IMR-90 (cell line): ENCODE results near the gene TRMT13. TPM values are rescaled to one million over a fixed set of nuclear protein-coding genes. Genes with fewer than 3 reads are reported as not detected.

ENCODE experiments used
- ATAC-seq: fragments of 200-7000 bp; cut with Tn5 transposase; 2 replicates; pipeline ENCODE4 v1.9.1; 2020; ENCODE audit warnings: low read depth, mild to moderate bottlenecking, moderate library complexity
- BruUV-seq: library from RNA; stranded (reverse); fragments of 400-500 nt; replicated peaks from 2 replicates; lab custom pipeline; 2021; lab: Mats Ljungman, UMichigan
- CTCF ChIA-PET: fragments of 300-600 bp; formaldehyde crosslinking; extraction: SDS; loops from one replicate; lab custom pipeline; 2021; ENCODE audit warnings: antibody characterized with exemption; lab: Yijun Ruan, JAX
- POLR2A ChIA-PET: fragments of 300-600 bp; sonication (Branson Sonifier 250); formaldehyde crosslinking; loops from one replicate; lab custom pipeline; 2022; ENCODE audit warnings: antibody characterized with exemption; ENCODE audit not compliant: unreplicated experiment; lab: Charles Lee
- DNase-seq: peaks from one replicate; pipeline ENCODE4 v3.0.0; 2013
- H2AFZ ChIP-seq: replicated peaks from 2 replicates; pipeline ENCODE3; 2013; ENCODE audit warnings: low read length, mild to moderate bottlenecking; ENCODE audit not compliant: poor library complexity
- H2AK5ac ChIP-seq: 2 replicates; pipeline ENCODE4 v1.6.1; 2013; ENCODE audit warnings: low read depth, low read length, inconsistent platforms
- H2AK9ac ChIP-seq: replicated peaks from 2 replicates; pipeline ENCODE3; 2013; ENCODE audit warnings: mild to moderate bottlenecking, low read depth, low read length, moderate library complexity; ENCODE audit not compliant: poor library complexity
- H2BK120ac ChIP-seq: 2 replicates; pipeline ENCODE4 v1.6.1; 2013; ENCODE audit warnings: low read depth, low read length, inconsistent platforms
- H2BK15ac ChIP-seq: 3 replicates; pipeline ENCODE4 v1.6.1; 2013; ENCODE audit warnings: low read depth, low read length, inconsistent platforms
- H2BK20ac ChIP-seq: 2 replicates; pipeline ENCODE4 v1.6.1; 2013; ENCODE audit warnings: low read depth, mild to moderate bottlenecking, inconsistent platforms, low read length, moderate library complexity
- H2BK5ac ChIP-seq: 2 replicates; pipeline ENCODE4 v1.6.1; 2013; ENCODE audit warnings: mild to moderate bottlenecking, low read depth, low read length, inconsistent platforms; ENCODE audit not compliant: poor library complexity, severe bottlenecking
- H3K14ac ChIP-seq: replicated peaks from 2 replicates; pipeline ENCODE4 v1.6.1; 2013; ENCODE audit warnings: low read depth, low read length, inconsistent platforms
- H3K18ac ChIP-seq: 2 replicates; pipeline ENCODE4 v1.6.1; 2013; ENCODE audit warnings: low read depth, low read length, control low read depth
- H3K23ac ChIP-seq: 2 replicates; pipeline ENCODE4 v1.6.1; 2013; ENCODE audit warnings: low read depth, low read length, inconsistent platforms
- H3K27ac ChIP-seq: 2 replicates; pipeline ENCODE4 v1.5.1; 2013; ENCODE audit warnings: mild to moderate bottlenecking, control low read depth, low read length; ENCODE audit not compliant: insufficient read depth
- H3K27me3 ChIP-seq: 2 replicates; pipeline ENCODE4 v1.6.1; 2013; ENCODE audit warnings: low read length; ENCODE audit not compliant: control insufficient read depth, insufficient read depth
- H3K36me3 ChIP-seq: 2 replicates; pipeline ENCODE4 v1.6.1; 2013; ENCODE audit warnings: low read length, mixed read lengths; ENCODE audit not compliant: control insufficient read depth, insufficient read depth
- H3K4ac ChIP-seq: 2 replicates; pipeline ENCODE4 v1.6.1; 2013; ENCODE audit warnings: low read depth, low read length, inconsistent platforms
- H3K4me1 ChIP-seq: 2 replicates; pipeline ENCODE4 v1.6.1; 2013; ENCODE audit warnings: low read length, mixed read lengths; ENCODE audit not compliant: control insufficient read depth, insufficient read depth
- H3K4me2 ChIP-seq: 2 replicates; pipeline ENCODE4 v1.6.1; 2013; ENCODE audit warnings: low read depth, mild to moderate bottlenecking, control low read depth, low read length, moderate library complexity
- H3K4me3 ChIP-seq: 2 replicates; pipeline ENCODE4 v1.5.1; 2013; ENCODE audit warnings: low read depth, mild to moderate bottlenecking, control low read depth, low read length, moderate library complexity; ENCODE audit not compliant: insufficient read depth
- H3K56ac ChIP-seq: 2 replicates; pipeline ENCODE4 v1.6.1; 2013; ENCODE audit warnings: low read length, inconsistent platforms; ENCODE audit not compliant: insufficient read depth; ENCODE audit errors: extremely low read depth
- H3K79me1 ChIP-seq, 2 experiments: 2 replicates each; pipeline ENCODE4 v1.6.1; 2013; ENCODE audit warnings: low read length in 2 of 2, inconsistent platforms in 1 of 2, low read depth in 1 of 2
- H3K9ac ChIP-seq: 2 replicates; pipeline ENCODE4 v1.6.1; 2013; ENCODE audit warnings: low read depth, low read length, control low read depth
- H3K9me1 ChIP-seq: 2 replicates; pipeline ENCODE4 v1.6.1; 2013; ENCODE audit warnings: low read length, inconsistent platforms; ENCODE audit not compliant: insufficient read depth
- H3K9me3 ChIP-seq: 2 replicates; pipeline ENCODE4 v1.6.1; 2013; ENCODE audit warnings: low read length; ENCODE audit not compliant: control insufficient read depth, insufficient read depth
- H4K20me1 ChIP-seq: 2 replicates; pipeline ENCODE4 v1.6.1; 2013; ENCODE audit warnings: low read length, inconsistent platforms; ENCODE audit not compliant: insufficient read depth
- H4K5ac ChIP-seq: 2 replicates; pipeline ENCODE4 v1.6.1; 2013; ENCODE audit warnings: mild to moderate bottlenecking, low read depth, low read length, control low read depth
- H4K8ac ChIP-seq, 2 experiments: 2 replicates each; pipeline ENCODE4 v1.6.1; 2013; ENCODE audit warnings: low read depth in 2 of 2, low read length in 2 of 2, control low read depth in 1 of 2, inconsistent platforms in 1 of 2
- H4K91ac ChIP-seq: 2 replicates; pipeline ENCODE4 v1.6.1; 2013; ENCODE audit warnings: low read depth, low read length, inconsistent platforms; ENCODE audit not compliant: insufficient read depth
- BHLHE40 ChIP-seq: fragments of 150-350 bp; IDR thresholded peaks from 2 replicates; pipeline ENCODE4 v1.6.1; 2016; ENCODE audit warnings: mild to moderate bottlenecking, low read depth, low read length
- CEBPB ChIP-seq: IDR thresholded peaks from 2 replicates; pipeline ENCODE4 v1.6.1; 2012; ENCODE audit warnings: low read depth, low read length, improper control_type of control experiment
- CHD1 ChIP-seq: IDR thresholded peaks from 2 replicates; pipeline ENCODE4 v1.6.1; 2012; ENCODE audit warnings: low read depth, low read length, improper control_type of control experiment
- FOS ChIP-seq: fragments of 150-350 bp; IDR thresholded peaks from 2 replicates; pipeline ENCODE4 v1.6.1; 2016; ENCODE audit warnings: low read depth, low read length
- MAFK ChIP-seq: IDR thresholded peaks from 2 replicates; pipeline ENCODE4 v1.6.1; 2012; ENCODE audit warnings: low read depth, low read length, improper control_type of control experiment
- MAZ ChIP-seq: IDR thresholded peaks from 2 replicates; pipeline ENCODE4 v1.6.1; 2012; ENCODE audit warnings: low read depth, mild to moderate bottlenecking, low read length, improper control_type of control experiment, moderate library complexity, borderline replicate concordance
- MXI1 ChIP-seq: IDR thresholded peaks from 2 replicates; pipeline ENCODE4 v1.6.1; 2012; ENCODE audit warnings: low read depth, mild to moderate bottlenecking, low read length, moderate library complexity, borderline replicate concordance
- NFE2L2 ChIP-seq: fragments of 150-350 bp; IDR thresholded peaks from 2 replicates; pipeline ENCODE4 v1.6.1; 2016; ENCODE audit warnings: low read depth, mild to moderate bottlenecking, low read length
- POLR2A ChIP-seq: IDR thresholded peaks from 2 replicates; pipeline ENCODE4 v1.6.1; 2012; ENCODE audit warnings: mild to moderate bottlenecking, low read depth, low read length
- RAD21 ChIP-seq: IDR thresholded peaks from 2 replicates; pipeline ENCODE4 v1.6.1; 2012; ENCODE audit warnings: low read length, improper control_type of control experiment
- RCOR1 ChIP-seq: IDR thresholded peaks from 2 replicates; pipeline ENCODE4 v1.6.1; 2012; ENCODE audit warnings: mild to moderate bottlenecking, low read length, improper control_type of control experiment; ENCODE audit not compliant: insufficient replicate concordance
- RFX5 ChIP-seq: IDR thresholded peaks from 2 replicates; pipeline ENCODE4 v1.8.0; 2012; ENCODE audit warnings: low read depth, mild to moderate bottlenecking, low read length, moderate library complexity
- SMC3 ChIP-seq: fragments of 150-350 bp; IDR thresholded peaks from 2 replicates; pipeline ENCODE4 v1.6.1; 2016; ENCODE audit warnings: low read depth, mild to moderate bottlenecking, antibody characterized with exemption, low read length, moderate library complexity
- WGBS, 2 experiments: methylation state at CpG; one replicate each; pipeline versions ENCODE4 v1.1.5 to v1.1.7; 2013; ENCODE audit warnings: missing lambda C conversion rate in 2 of 2; ENCODE audit not compliant: insufficient read length in 1 of 2; ENCODE audit errors: extremely low coverage in 2 of 2; 5-methylcytosine and 5-hydroxymethylcytosine counted together
- dilution Hi-C: fragments of 300-500 bp; cut with HindIII; formaldehyde crosslinking; loops from one replicate; pipeline ENCODE4 v1.14.3; 2018; ENCODE audit warnings: low sequenced_read_pairs; ENCODE audit not compliant: unreplicated experiment
- in situ Hi-C: fragments of 300-500 bp; cut with MboI; formaldehyde crosslinking; loops from 3 replicates; pipeline ENCODE4 v1.14.3; 2019; ENCODE audit warnings: low sequenced_read_pairs, inconsistent platforms, mixed read lengths
- intact Hi-C: fragments of 100-400 bp; cut with micrococcal nuclease; formaldehyde crosslinking; loops from 2 replicates; pipeline ENCODE4 v1.10.0; 2022
- polyA plus RNA-seq, 3 experiments: library from polyadenylated mRNA; depleted of rRNA; stranded (reverse); fragments of >200 nt; gene quantifications; 2 replicates each; pipeline ENCODE4 v1.2.3, GENCODE V29; 2012; ENCODE audit warnings: low replicate concordance in 1 of 3
- total RNA-seq: library from RNA; depleted of rRNA; stranded (reverse); fragments of >200 nt; gene quantifications from 2 replicates; pipeline ENCODE4 v1.2.3, GENCODE V29; 2012
- TF ChIP-seq, protein P1 (sequence below): fragments of 150-350 bp; IDR thresholded peaks from 2 replicates; pipeline ENCODE4 v1.6.1; 2016; ENCODE audit warnings: low read depth, mild to moderate bottlenecking, low read length, moderate library complexity, borderline replicate concordance
- TF ChIP-seq, protein P2 (sequence below): fragments of 150-350 bp; IDR thresholded peaks from 2 replicates; pipeline ENCODE4 v1.6.1; 2017; ENCODE audit warnings: mild to moderate bottlenecking, antibody characterized with exemption, low read length, low read depth
- TF ChIP-seq, protein P3 (sequence below): conservative IDR thresholded peaks from 2 replicates; pipeline ENCODE4 v1.5.1; 2012; ENCODE audit warnings: mild to moderate bottlenecking, low read depth, low read length, improper control_type of control experiment

The TRMT13 gene
- total and polyA plus RNA-seq, 2 of the 4 experiments (the other 2 are of a cell fraction): 5.2 to 7.7 TPM

DNA sequence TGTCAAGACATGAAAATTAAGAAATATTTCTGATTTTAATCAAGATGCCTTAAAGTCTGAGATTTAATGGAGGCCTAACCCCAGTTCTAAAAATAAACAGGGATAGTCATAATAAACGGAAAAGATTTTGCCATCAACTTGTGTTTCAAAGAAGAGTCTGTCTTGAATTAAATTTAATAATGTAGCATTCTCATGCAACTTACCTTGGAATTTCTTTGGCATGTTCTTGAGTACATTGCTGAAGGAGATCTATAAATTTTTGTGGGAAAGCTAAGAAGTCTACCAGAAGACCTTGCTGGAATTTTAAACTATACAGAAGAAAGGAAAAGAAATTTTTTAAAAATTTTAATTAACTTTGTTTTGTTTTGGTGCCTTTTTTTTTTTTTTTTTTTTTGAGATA is 10.8 kb upstream of the TRMT13 start:
- no peak overlapping the region for H4K91ac ChIP-seq
- H3K27ac ChIP-seq: no peak overlapping the region
- no peak overlapping the region for H2BK120ac ChIP-seq
- H3K36me3 ChIP-seq: peaks cover 4% of the 10 kb centered on the region
- no peak overlapping the region for H3K4me3 ChIP-seq
- no peak overlapping the region for H3K23ac ChIP-seq
- H3K27me3 ChIP-seq: no peaks in the 10 kb centered on the region
- 0 out of 2 replicates have a peak, but pooled peaks cover 2% of the 10 kb centered on the region for H3K9me1 ChIP-seq
- TF ChIP-seq RAD21: no peak
- TF ChIP-seq FOS: no peak
- TF ChIP-seq MAFK: no peak
- TF ChIP-seq POLR2A: no peak
- TF ChIP-seq, protein P1, sequence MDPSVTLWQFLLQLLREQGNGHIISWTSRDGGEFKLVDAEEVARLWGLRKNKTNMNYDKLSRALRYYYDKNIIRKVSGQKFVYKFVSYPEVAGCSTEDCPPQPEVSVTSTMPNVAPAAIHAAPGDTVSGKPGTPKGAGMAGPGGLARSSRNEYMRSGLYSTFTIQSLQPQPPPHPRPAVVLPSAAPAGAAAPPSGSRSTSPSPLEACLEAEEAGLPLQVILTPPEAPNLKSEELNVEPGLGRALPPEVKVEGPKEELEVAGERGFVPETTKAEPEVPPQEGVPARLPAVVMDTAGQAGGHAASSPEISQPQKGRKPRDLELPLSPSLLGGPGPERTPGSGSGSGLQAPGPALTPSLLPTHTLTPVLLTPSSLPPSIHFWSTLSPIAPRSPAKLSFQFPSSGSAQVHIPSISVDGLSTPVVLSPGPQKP: no peak
- TF ChIP-seq CEBPB: no peak
- no peak for TF ChIP-seq RCOR1
- TF ChIP-seq BHLHE40: no peak
- no peak for TF ChIP-seq RFX5
- TF ChIP-seq MXI1: no peak
- TF ChIP-seq, protein P2, sequence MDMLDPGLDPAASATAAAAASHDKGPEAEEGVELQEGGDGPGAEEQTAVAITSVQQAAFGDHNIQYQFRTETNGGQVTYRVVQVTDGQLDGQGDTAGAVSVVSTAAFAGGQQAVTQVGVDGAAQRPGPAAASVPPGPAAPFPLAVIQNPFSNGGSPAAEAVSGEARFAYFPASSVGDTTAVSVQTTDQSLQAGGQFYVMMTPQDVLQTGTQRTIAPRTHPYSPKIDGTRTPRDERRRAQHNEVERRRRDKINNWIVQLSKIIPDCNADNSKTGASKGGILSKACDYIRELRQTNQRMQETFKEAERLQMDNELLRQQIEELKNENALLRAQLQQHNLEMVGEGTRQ: no peak
- no peak for TF ChIP-seq MAZ
- TF ChIP-seq CHD1: no peak
- TF ChIP-seq, protein P3, sequence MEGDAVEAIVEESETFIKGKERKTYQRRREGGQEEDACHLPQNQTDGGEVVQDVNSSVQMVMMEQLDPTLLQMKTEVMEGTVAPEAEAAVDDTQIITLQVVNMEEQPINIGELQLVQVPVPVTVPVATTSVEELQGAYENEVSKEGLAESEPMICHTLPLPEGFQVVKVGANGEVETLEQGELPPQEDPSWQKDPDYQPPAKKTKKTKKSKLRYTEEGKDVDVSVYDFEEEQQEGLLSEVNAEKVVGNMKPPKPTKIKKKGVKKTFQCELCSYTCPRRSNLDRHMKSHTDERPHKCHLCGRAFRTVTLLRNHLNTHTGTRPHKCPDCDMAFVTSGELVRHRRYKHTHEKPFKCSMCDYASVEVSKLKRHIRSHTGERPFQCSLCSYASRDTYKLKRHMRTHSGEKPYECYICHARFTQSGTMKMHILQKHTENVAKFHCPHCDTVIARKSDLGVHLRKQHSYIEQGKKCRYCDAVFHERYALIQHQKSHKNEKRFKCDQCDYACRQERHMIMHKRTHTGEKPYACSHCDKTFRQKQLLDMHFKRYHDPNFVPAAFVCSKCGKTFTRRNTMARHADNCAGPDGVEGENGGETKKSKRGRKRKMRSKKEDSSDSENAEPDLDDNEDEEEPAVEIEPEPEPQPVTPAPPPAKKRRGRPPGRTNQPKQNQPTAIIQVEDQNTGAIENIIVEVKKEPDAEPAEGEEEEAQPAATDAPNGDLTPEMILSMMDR: no peak
- no peak for TF ChIP-seq SMC3
- TF ChIP-seq NFE2L2: no peak
- H2BK20ac ChIP-seq: no peak overlapping the region
- no peak overlapping the region for H2BK5ac ChIP-seq
- BruUV-seq: no TSS peak
- no peak overlapping the region for H2AK9ac ChIP-seq
- no peak for ATAC-seq
- H3K4me2 ChIP-seq: no peak overlapping the region
- H4K20me1 ChIP-seq: no peaks in the 10 kb centered on the region
- no peak overlapping the region for H4K8ac ChIP-seq
- in situ Hi-C loops (loop anchor here (5.0 kb wide), 1 partner anchor 35 kb away; no protein-coding TSS in a partner anchor), dilution Hi-C loops (no loop called here), intact Hi-C loops (no loop called here)
- no peak overlapping the region for H2AK5ac ChIP-seq
- no peak overlapping the region for H3K14ac ChIP-seq
- peaks cover 4 to 5% of the 10 kb centered on the region in 2 experiments; a peak in 3 of 4 replicates for H3K79me1 ChIP-seq
- no peaks in the 10 kb centered on the region for H3K4me1 ChIP-seq
- H4K5ac ChIP-seq: no peak overlapping the region
- ChIA-PET CTCF (interaction anchor here (0.6 kb wide), 1 partner anchor 485 kb away, joined by 3 read pairs; no protein-coding TSS in a partner anchor), POLR2A (no interaction called here)
- no peak overlapping the region for H2BK15ac ChIP-seq
- H3K18ac ChIP-seq: no peak overlapping the region
- WGBS, 2 experiments: no CpG with 5 or more reads among the region's 1 CpG
- H3K9me3 ChIP-seq: no peaks in the 10 kb centered on the region
- no peak overlapping the region for H2AFZ ChIP-seq
- H3K9ac ChIP-seq: no peak overlapping the region
- no peak overlapping the region for H3K56ac ChIP-seq
- no peak overlapping the region for H3K4ac ChIP-seq
- DNase-seq: no peak
